Ectodermal cell (in vitro differentiated cells): ENCODE measurements around the gene PRDM16.

Experiments
- H3K27ac ChIP-seq: 2 replicates; pipeline ENCODE4 v1.7.0; 2013; ENCODE audit warnings: mild to moderate bottlenecking, low read depth, low read length; ENCODE audit not compliant: insufficient read depth, poor library complexity, severe bottlenecking
- H3K27me3 ChIP-seq: 2 replicates; pipeline ENCODE4 v1.7.0; 2013; ENCODE audit warnings: mild to moderate bottlenecking, low read length; ENCODE audit not compliant: insufficient read depth, control insufficient read depth, poor library complexity, severe bottlenecking
- H3K36me3 ChIP-seq: one replicate; pipeline ENCODE4 v1.7.0; 2013; ENCODE audit warnings: low read length; ENCODE audit not compliant: control insufficient read depth, insufficient read depth
- H3K4me1 ChIP-seq: one replicate; pipeline ENCODE4 v1.7.0; 2013; ENCODE audit warnings: low read length; ENCODE audit not compliant: control insufficient read depth, insufficient read depth
- H3K4me3 ChIP-seq: 2 replicates; pipeline ENCODE4 v1.7.0; 2013; ENCODE audit warnings: low read depth, low read length, control low read depth; ENCODE audit not compliant: insufficient read depth
- H3K9me3 ChIP-seq: 2 replicates; pipeline ENCODE4 v1.7.0; 2013; ENCODE audit warnings: mild to moderate bottlenecking, low read length, moderate library complexity; ENCODE audit not compliant: control insufficient read depth
- WGBS, 2 experiments: methylation state at CpG; one replicate each; pipeline ENCODE4 v1.1.7; 2013; ENCODE audit warnings: missing lambda C conversion rate in 2 of 2; 5-methylcytosine and 5-hydroxymethylcytosine counted together

Gene PRDM16

DNA sequence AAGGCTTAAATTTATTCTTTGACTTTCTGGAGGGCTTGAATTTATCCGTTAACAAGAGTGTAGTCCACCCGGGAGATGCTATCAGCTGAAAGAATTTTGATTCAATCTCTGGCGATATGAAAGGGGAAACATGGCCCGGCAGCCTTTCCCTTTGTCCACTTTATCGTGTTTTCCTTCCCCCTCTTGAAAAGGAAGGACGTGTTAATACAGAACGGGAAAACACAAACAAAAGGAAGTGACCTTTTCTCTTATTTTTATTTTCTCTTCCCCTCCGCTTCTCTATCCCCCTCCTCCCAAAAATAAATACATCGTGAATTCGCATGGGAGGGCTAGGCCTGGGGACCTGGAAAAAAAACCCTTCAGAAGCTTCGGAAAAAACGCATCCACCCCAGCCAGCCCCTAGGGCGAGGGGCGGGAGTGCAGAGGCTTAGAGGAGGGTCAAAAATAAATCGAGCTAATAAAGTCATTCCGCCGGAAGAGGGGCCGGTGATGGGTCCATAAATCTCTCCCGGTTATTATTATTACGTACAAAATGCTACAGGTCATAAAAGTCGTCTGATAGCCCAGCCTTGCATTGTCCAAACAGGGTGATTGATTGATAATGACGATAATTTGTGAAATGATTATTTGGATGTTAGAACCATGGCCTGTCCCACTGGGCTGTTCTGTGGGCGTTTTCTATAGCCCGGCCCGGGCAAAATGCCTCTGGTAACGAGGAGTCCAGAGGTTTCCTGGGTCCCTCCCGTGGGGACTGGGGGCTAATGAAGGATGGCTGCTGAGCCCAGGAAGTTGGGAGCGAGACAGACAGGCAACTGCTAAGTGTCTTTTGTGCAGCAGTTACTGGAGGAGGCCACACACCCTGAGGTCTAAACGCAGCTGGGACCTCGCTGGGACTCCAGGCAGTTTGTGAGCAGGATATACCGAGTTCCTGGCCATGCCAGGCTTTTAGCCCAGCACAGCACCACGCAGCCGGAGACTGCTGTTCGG is 179.4 kb downstream of the PRDM16 start:
- Histone ChIP-seq H3K36me3 (no peaks in the 10 kb centered on the region), H3K4me3 (no peak overlapping the region), H3K27me3 (peaks cover 21% of the 10 kb centered on the region), H3K9me3 (no peaks in the 10 kb centered on the region), H3K27ac (peak overlapping the region; percentile 91), H3K4me1 (peaks cover 42% of the 10 kb centered on the region)
- 77 to 79% methylated on average over 34 of the region's 34 CpGs for WGBS, 2 experiments

DNA sequence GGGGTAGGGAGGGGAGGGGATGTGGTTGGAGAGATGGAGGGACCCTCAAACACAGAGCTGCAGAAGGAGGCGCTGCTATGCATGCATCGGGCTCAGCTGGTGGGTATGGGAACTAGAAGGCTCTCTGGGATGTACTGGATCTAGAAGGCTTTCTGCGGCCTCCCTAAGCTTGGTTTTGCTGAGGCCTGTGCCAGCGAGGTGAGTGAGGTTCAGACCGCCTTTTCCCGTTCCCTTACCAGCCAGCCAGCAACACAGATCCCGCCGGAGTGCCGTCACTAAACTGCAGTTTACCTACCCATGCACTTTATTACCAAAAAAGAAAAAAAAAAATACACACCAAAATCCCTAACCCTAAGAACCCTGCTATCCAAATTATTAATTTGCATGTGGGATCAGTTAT is 180.2 kb downstream of the PRDM16 start:
- H3K9me3 ChIP-seq, result no peaks in the 10 kb centered on the region
- peak overlapping the region; percentile 91 for H3K27ac ChIP-seq
- WGBS, 2 experiments, result 84 to 94% methylated on average over 9 of the region's 9 CpGs
- H3K4me1 ChIP-seq, result peaks cover 42% of the 10 kb centered on the region
- no peaks in the 10 kb centered on the region for H3K36me3 ChIP-seq
- peaks cover 21% of the 10 kb centered on the region for H3K27me3 ChIP-seq
- no peak overlapping the region for H3K4me3 ChIP-seq

DNA sequence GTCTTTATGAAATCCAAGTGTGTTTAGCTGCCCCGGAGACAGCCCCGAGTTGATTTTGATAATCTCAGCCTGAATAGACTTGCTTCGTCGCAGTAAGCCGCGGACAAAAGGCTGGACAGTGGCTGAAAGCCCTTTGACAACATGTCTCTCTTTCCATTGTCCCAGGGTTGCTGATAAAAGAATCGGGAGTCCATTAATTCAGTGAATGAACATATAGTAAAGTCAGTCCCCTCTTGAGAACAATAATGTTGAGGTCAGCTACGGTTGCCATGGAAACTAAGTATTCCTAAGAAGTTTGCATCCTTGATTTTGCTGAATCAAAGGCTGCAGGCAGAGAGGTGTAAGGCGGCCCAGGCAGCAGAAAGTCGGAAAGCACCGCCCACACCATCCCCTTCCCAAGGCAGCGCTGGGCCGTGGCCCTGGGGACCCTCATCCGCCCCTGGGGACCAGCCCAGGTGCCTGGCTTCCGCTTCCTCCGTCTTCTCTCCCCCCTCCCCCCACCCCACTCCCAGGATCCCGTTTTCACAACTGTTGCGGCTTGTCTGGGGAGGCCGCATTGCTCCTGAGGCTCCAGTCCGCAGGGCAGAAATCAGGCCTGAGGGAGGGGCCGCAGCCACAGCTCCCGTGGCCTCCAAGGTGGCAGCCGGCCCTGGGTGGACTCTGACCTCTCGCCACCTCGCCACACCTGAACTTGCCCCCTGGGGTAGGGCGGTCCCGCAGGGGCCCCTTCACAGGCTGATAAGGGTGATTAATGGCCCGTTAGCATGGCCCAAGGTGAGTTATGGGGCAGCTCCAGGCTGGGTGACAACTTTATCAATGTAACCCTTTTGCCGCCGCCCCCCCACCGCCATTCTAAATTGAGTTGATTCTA is 180.9 kb downstream of the PRDM16 start:
- WGBS, 2 experiments, result 70 to 73% methylated on average over 31 of the region's 31 CpGs
- peaks cover 42% of the 10 kb centered on the region for H3K4me1 ChIP-seq
- H3K4me3 ChIP-seq, result no peak overlapping the region
- H3K27me3 ChIP-seq, result peaks cover 21% of the 10 kb centered on the region
- H3K36me3 ChIP-seq, result no peaks in the 10 kb centered on the region
- peak overlapping the region; percentile 91 for H3K27ac ChIP-seq
- H3K9me3 ChIP-seq, result no peaks in the 10 kb centered on the region

DNA sequence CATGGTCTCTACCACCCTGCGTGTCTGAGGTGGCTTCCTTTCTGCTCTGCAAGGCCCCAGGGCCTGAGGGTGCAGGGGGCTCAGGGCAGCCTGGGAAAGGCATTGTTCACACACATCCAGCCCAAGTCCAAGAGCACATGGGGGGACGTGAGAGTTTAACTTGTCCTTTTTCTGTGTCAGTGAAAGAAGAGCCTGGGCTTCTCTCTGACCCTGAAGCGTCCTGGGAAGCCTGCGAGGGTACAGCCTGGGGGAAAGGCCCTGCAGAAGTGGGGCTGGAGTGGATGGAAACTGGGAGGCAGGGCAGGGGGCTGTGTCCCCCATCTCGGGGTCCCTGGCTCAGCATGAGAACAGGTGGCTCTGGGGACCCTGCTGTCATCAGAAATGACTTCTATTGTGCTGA is 181.6 kb downstream of the PRDM16 start:
- Histone ChIP-seq H3K4me1 (peaks cover 42% of the 10 kb centered on the region), H3K4me3 (no peak overlapping the region), H3K36me3 (no peaks in the 10 kb centered on the region), H3K9me3 (no peaks in the 10 kb centered on the region), H3K27ac (no peak overlapping the region), H3K27me3 (peaks cover 21% of the 10 kb centered on the region)
- 87 to 89% methylated on average over 5 of the region's 5 CpGs for WGBS, 2 experiments

DNA sequence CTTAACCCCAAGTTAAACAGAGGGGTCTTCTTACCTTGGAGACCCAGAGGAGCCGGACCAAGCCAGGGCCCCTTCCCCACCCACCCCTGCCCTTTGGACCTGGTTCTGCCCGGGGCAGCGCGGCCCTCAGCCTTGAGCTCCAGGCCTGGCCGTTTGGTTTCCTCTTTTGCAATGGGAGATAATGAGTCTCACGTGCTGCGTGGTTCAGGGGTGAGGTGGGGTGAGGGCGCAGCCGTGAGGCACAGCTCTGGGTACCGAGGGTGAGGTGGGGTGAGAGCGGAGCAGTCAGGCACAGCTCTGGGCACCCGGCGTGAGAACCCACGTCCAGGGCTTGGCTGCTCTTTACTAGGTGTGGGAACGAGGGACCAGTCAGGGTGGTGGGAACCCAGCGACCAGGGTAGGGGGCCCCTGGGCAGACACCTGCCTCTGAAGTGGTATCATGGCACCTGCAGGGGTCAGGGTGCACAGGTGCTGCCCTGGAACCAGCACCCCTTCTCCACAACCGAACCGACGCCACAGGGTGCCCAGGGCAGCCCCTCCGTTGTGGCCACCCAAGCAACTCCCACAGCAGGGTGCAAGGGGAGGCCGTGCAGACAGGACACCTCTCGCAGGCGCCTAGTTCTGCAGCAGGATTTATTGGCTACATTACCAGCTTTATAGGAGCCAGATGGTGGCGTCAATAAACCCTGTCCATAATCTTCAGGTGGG is 182.2 kb downstream of the PRDM16 start:
- no peak overlapping the region for H3K27ac ChIP-seq
- no peaks in the 10 kb centered on the region for H3K9me3 ChIP-seq
- no peak overlapping the region for H3K4me3 ChIP-seq
- H3K36me3 ChIP-seq, result no peaks in the 10 kb centered on the region
- H3K4me1 ChIP-seq, result peaks cover 40% of the 10 kb centered on the region
- peaks cover 21% of the 10 kb centered on the region for H3K27me3 ChIP-seq
- WGBS, 2 experiments, result 89 to 91% methylated on average over 24 of the region's 24 CpGs

DNA sequence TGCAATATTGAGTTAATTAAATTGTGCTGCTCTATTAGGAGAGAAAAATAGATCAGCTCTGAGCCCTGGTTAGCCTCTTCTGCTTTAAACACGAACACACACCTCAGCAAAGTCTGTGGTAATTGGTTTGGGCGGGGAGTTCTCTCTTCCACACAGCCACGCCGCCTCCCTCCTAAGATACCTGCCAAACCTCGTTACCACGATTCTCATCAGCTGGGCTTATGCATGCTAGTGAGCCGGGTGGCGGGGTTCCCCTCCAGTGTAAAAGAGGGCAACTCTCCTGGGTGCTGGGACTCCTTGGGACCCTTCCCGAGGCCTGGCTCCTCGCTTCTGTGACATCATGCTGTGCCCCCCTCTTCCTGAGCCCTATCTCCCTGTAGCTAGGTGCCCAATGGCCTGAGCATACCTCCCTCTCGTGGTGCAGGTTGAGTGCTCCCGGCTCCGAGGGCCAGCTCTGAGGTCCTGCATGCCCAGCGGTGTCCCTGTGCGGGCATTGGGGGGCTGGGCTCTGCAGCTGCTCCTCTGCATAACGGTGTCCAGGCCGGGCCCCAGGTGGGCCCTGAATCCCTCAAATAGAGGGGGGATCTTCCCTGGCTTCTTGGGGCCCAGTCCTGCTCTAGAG is 182.9 kb downstream of the PRDM16 start:
- WGBS, 2 experiments, result 88% methylated on average over 17 of the region's 17 CpGs
- peaks cover 15% of the 10 kb centered on the region for H3K27me3 ChIP-seq
- no peaks in the 10 kb centered on the region for H3K36me3 ChIP-seq
- H3K9me3 ChIP-seq, result no peaks in the 10 kb centered on the region
- H3K4me3 ChIP-seq, result no peak overlapping the region
- no peak overlapping the region for H3K27ac ChIP-seq
- H3K4me1 ChIP-seq, result peaks cover 39% of the 10 kb centered on the region

DNA sequence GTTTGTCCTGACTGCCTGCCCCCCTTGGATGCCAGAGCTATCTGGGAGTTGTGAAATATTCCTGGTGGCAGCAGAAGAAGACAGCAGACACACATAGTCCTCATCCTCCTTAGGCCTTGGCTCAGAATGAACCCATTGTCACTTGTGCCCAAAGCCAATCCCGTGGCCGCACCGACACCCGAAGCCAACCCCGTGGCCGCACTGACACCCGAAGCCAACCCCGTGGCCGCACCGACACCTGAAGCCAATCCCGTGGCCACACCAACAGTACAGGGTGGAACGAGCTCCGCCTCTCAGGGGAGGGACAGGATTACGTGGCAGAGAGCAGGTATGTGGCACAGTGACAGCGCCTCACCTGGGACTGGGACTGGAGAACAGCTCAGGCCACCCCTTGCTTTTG is 186.7 kb downstream of the PRDM16 start:
- Histone ChIP-seq H3K4me1 (peaks cover 3% of the 10 kb centered on the region), H3K4me3 (no peak overlapping the region), H3K27ac (no peak overlapping the region), H3K9me3 (no peaks in the 10 kb centered on the region), H3K27me3 (no peaks in the 10 kb centered on the region), H3K36me3 (no peaks in the 10 kb centered on the region)
- 91 to 92% methylated on average over 15 of the region's 15 CpGs for WGBS, 2 experiments

DNA sequence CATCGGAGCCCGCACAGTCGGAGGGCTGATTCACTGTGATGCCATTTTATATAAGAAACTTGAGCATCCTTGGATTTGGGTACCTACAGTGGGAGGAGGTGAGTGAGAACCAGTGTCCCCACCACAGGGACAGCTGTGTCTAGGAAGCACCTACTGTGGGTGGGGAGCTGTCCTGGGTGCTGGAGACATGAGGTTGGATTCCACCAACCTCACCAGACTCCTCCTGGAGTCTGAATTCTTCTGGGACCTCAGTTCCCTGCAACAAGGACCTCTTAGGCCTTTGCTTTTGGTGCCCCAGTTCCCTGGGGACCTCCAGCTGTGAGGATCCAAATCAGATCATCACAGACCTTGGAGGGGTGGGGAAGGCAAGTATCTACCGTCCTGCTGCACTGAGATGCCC is 188.8 kb downstream of the PRDM16 start:
- no peak overlapping the region for H3K27ac ChIP-seq
- no peaks in the 10 kb centered on the region for H3K4me1 ChIP-seq
- H3K36me3 ChIP-seq, result no peaks in the 10 kb centered on the region
- H3K4me3 ChIP-seq, result no peak overlapping the region
- no peaks in the 10 kb centered on the region for H3K27me3 ChIP-seq
- 94 to 97% methylated on average over 4 of the region's 4 CpGs for WGBS, 2 experiments
- no peaks in the 10 kb centered on the region for H3K9me3 ChIP-seq

DNA sequence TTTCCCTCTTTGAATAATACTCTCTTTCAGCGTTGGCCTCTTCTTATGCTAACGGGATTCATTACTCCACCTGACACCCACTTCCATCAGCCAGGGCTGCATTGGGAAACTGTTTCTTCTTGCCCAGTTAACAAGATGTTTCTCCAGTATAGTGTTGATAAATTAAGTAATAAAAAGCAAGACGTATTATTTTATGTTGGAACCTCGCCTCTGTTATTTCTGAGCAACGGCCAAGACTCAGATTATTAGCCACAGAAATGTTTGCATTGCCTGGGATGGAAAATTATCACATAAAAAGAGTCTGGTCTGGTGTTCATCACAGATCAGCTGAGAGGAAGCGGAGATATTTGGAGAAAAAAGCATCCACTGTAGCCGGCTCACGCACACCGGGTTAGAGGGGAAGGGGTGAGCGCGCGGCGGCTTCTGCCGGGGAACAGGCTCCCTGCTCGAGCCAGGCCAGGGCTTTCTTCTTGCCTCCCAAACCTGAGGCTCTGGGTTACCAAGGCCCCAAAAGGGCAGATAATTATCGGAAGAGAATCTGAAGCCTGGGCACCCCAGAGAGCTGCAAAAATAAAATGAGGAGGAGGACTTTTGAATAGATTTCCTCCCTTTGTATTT is 189.5 kb downstream of the PRDM16 start:
- Histone ChIP-seq H3K27ac (no peak overlapping the region), H3K4me3 (no peak overlapping the region), H3K27me3 (no peaks in the 10 kb centered on the region), H3K36me3 (no peaks in the 10 kb centered on the region), H3K9me3 (no peaks in the 10 kb centered on the region), H3K4me1 (no peaks in the 10 kb centered on the region)
- 89 to 90% methylated on average over 16 of the region's 16 CpGs for WGBS, 2 experiments
